Ectodermal cell (in vitro differentiated cells): ENCODE results near the gene TUBG2.

ENCODE experiments used
- H3K27ac ChIP-seq: 2 replicates; pipeline ENCODE4 v1.7.0; 2013; ENCODE audit warnings: mild to moderate bottlenecking, low read depth, low read length; ENCODE audit not compliant: insufficient read depth, poor library complexity, severe bottlenecking
- H3K27me3 ChIP-seq: 2 replicates; pipeline ENCODE4 v1.7.0; 2013; ENCODE audit warnings: mild to moderate bottlenecking, low read length; ENCODE audit not compliant: insufficient read depth, control insufficient read depth, poor library complexity, severe bottlenecking
- H3K36me3 ChIP-seq: one replicate; pipeline ENCODE4 v1.7.0; 2013; ENCODE audit warnings: low read length; ENCODE audit not compliant: control insufficient read depth, insufficient read depth
- H3K4me1 ChIP-seq: one replicate; pipeline ENCODE4 v1.7.0; 2013; ENCODE audit warnings: low read length; ENCODE audit not compliant: control insufficient read depth, insufficient read depth
- H3K4me3 ChIP-seq: 2 replicates; pipeline ENCODE4 v1.7.0; 2013; ENCODE audit warnings: low read depth, low read length, control low read depth; ENCODE audit not compliant: insufficient read depth
- H3K9me3 ChIP-seq: 2 replicates; pipeline ENCODE4 v1.7.0; 2013; ENCODE audit warnings: mild to moderate bottlenecking, low read length, moderate library complexity; ENCODE audit not compliant: control insufficient read depth
- WGBS, 2 experiments: methylation state at CpG; one replicate each; pipeline ENCODE4 v1.1.7; 2013; ENCODE audit warnings: missing lambda C conversion rate in 2 of 2; 5-methylcytosine and 5-hydroxymethylcytosine counted together

Gene TUBG2

DNA sequence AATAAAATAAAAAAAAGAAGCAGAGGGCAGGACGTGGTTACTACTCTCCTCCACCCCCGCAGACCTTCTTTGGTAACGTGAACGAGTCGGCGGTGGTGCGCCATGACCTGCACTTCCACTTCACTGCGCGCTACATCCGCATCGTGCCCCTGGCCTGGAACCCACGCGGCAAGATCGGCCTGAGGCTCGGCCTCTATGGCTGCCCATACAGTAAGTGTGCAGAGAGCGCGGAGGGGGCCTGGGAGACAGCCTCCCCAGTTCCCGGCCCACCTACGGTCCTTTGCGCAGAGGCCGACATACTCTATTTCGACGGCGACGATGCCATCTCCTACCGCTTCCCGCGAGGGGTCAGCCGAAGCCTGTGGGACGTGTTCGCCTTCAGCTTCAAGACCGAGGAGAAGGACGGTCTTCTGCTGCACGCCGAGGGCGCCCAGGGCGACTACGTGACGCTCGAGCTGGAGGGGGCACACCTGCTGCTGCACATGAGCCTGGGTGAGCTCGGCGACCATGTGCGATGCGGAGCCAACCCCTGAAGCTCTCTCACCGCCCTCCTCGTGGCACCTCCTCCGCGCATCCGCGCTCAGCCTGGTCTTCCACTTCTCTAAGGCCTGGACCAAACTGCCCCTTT is 26.0 kb downstream of the TUBG2 start:
- Histone ChIP-seq H3K4me1 (peaks cover 15% of the 10 kb centered on the region), H3K36me3 (peaks cover 14% of the 10 kb centered on the region), H3K27ac (no peak overlapping the region), H3K27me3 (peaks cover 14% of the 10 kb centered on the region), H3K4me3 (no peak overlapping the region), H3K9me3 (no peaks in the 10 kb centered on the region)
- 95 to 96% methylated on average over 50 of the region's 50 CpGs for WGBS, 2 experiments

DNA sequence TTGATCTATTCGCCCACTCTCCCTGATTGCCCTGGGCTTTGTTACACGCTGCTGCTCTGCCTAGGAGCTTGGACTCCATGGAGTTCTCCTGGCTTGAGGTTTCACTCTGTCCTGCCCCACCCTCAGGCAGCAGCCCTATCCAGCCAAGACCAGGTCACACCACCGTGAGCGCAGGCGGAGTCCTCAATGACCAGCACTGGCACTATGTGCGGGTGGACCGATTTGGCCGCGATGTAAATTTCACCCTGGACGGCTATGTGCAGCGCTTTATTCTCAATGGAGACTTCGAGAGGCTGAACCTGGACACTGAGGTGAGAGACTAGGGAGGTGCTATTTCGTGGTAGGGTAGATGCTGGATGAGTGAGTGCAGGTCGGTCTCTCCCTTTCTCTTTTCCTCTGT is 26.7 kb downstream of the TUBG2 start:
- 94% methylated on average over 14 of the region's 14 CpGs for WGBS, 2 experiments
- H3K27me3 ChIP-seq = peaks cover 8% of the 10 kb centered on the region
- H3K9me3 ChIP-seq = no peaks in the 10 kb centered on the region
- peaks cover 15% of the 10 kb centered on the region for H3K36me3 ChIP-seq
- no peak overlapping the region for H3K4me3 ChIP-seq
- H3K27ac ChIP-seq = no peak overlapping the region
- H3K4me1 ChIP-seq = peaks cover 10% of the 10 kb centered on the region

DNA sequence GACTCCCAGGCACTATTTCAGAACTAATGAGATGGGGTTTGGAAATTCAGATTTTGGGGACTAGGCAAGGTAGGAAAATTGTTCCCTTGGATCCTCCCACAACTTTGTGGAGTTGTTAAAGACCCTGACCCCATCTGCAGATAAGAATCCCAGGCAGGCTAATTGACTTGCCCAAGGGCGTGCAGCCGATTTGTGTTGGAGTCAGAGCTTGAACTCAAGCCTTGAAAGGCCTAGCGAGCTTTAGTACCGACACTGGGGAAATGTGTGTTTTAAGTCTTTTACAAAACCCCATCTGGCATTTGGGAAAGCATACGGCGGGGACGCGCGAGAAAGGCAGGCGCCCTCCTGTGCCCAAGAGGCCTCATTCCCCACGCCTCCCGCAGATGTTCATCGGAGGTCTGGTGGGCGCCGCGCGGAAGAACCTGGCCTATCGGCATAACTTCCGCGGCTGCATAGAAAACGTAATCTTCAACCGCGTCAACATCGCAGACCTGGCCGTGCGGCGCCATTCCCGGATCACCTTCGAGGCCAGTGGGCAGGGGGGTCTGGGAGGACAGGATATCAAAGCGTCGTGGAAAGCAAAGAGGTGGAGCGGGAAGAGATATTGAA is 27.5 kb downstream of the TUBG2 start:
- WGBS, 2 experiments = 94 to 95% methylated on average over 32 of the region's 32 CpGs
- H3K36me3 ChIP-seq = peaks cover 15% of the 10 kb centered on the region
- no peak overlapping the region for H3K27ac ChIP-seq
- peaks cover 13% of the 10 kb centered on the region for H3K4me1 ChIP-seq
- H3K4me3 ChIP-seq = no peak overlapping the region
- no peaks in the 10 kb centered on the region for H3K9me3 ChIP-seq
- H3K27me3 ChIP-seq = peaks cover 5% of the 10 kb centered on the region

DNA sequence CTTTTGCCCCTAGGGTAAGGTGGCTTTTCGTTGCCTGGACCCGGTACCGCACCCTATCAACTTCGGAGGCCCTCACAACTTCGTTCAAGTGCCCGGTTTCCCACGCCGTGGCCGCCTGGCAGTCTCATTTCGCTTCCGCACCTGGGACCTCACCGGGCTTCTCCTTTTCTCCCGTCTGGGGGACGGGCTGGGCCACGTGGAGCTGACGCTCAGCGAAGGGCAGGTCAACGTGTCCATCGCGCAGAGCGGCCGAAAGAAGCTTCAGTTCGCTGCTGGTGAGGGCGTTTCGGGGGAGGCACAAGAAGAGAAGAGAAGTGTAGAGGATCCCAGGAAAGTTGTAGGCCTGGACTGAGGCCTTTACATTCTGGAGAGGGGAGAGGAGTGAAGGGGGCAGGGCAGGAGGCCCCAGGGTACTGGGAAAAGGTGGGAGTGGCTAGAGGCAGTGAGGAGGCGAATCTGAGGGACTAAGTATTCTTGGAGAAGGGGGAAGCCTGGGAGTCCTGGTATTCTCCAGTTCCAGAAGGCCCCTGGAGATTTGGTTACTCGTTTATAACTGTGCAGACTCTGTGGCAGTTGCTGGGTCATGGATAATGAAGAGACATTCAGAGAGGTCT is 28.7 kb downstream of the TUBG2 start:
- peaks cover 15% of the 10 kb centered on the region for H3K36me3 ChIP-seq
- H3K27ac ChIP-seq = no peak overlapping the region
- no peaks in the 10 kb centered on the region for H3K9me3 ChIP-seq
- WGBS, 2 experiments = 91 to 92% methylated on average over 27 of the region's 27 CpGs
- no peak overlapping the region for H3K4me3 ChIP-seq
- peaks cover 4% of the 10 kb centered on the region for H3K27me3 ChIP-seq
- H3K4me1 ChIP-seq = peaks cover 10% of the 10 kb centered on the region

DNA sequence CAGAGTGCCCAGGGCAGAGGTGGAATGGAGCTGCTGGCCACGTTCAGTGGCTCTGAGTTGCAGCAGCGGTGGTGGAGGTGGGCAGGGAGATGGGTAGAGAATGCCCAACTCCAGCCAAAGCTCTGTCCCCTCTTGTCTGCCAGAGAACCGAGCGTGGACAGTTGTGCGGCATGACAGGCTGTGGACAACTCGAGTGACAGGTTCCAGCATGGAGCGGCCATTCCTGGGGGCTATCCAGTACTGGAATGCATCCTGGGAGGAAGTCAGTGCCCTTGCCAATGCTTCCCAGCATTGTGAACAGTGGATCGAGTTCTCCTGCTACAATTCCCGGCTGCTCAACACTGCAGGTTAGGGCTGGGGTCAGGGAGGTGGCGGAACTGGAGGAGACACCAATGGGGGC is 31.5 kb downstream of the TUBG2 start:
- H3K9me3 ChIP-seq = no peaks in the 10 kb centered on the region
- H3K4me3 ChIP-seq = no peak overlapping the region
- H3K27ac ChIP-seq = no peak overlapping the region
- peaks cover 24% of the 10 kb centered on the region for H3K36me3 ChIP-seq
- WGBS, 2 experiments = 93 to 96% methylated on average over 10 of the region's 10 CpGs
- H3K4me1 ChIP-seq = peaks cover 8% of the 10 kb centered on the region
- no peaks in the 10 kb centered on the region for H3K27me3 ChIP-seq

DNA sequence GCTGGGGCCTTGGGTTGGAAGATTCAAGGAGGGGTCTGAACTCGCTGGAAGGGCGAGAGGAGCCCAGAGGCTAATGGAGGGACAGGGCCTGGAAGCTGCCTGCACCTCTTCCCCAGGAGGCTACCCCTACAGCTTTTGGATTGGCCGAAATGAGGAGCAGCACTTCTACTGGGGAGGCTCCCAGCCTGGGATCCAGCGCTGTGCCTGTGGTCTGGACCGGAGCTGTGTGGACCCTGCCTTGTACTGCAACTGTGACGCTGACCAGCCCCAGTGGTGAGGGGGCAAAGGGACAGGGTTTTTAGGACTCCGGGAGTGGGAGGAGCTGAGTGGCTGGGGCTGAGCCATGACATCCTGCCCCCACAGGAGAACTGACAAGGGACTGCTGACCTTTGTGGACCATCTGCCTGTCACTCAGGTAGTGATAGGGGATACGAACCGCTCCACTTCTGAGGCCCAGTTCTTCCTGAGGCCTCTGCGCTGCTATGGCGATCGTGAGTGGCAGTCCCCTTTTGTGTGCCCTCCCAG is 32.0 kb downstream of the TUBG2 start:
- H3K36me3 ChIP-seq = peaks cover 24% of the 10 kb centered on the region
- H3K27ac ChIP-seq = no peak overlapping the region
- peaks cover 8% of the 10 kb centered on the region for H3K4me1 ChIP-seq
- no peak overlapping the region for H3K4me3 ChIP-seq
- no peaks in the 10 kb centered on the region for H3K9me3 ChIP-seq
- 92 to 93% methylated on average over 12 of the region's 12 CpGs for whole genome bisulfite sequencing, 2 experiments
- H3K27me3 ChIP-seq = no peaks in the 10 kb centered on the region

DNA sequence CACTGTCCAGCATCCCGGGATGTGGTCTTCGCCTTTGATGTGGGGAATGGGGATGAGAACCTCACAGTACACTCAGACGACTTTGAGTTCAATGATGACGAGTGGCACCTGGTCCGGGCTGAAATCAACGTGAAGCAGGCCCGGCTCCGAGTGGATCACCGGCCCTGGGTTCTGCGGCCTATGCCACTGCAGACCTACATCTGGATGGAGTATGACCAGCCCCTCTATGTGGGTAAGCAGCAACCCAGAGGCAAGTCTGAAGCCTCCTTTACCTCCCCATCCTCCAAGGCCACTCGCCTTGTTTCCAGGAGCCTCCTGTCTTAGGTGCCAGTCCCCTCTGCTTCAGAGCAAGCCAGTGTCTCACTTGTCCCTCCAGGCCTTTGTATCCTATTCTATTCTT is 33.4 kb downstream of the TUBG2 start:
- Histone ChIP-seq H3K36me3 (peaks cover 29% of the 10 kb centered on the region), H3K27me3 (no peaks in the 10 kb centered on the region), H3K4me1 (peaks cover 8% of the 10 kb centered on the region), H3K27ac (no peak overlapping the region), H3K4me3 (no peak overlapping the region), H3K9me3 (no peaks in the 10 kb centered on the region)
- WGBS, 2 experiments = 93 to 96% methylated on average over 11 of the region's 11 CpGs

DNA sequence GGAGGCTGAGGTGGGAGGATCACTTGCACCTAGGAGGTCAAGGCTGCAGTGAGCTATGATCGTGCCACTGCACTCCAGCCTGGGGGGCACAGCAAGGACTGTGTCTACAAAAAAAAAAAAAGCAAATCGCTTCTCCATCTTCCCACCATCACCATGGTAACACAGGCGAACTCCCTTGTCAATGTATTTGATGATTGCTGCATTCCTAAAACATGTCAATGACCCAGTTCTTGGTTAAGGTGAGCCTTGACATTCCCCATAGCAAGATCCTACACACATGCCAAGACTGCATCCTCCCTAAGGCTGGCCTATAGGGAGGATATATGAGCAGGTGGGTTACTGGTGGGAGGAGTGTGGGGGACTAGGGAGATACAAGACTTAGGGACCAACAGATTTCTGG is 35.4 kb downstream of the TUBG2 start:
- no peaks in the 10 kb centered on the region for H3K9me3 ChIP-seq
- no peak overlapping the region for H3K4me3 ChIP-seq
- H3K4me1 ChIP-seq = peaks cover 17% of the 10 kb centered on the region
- WGBS, 2 experiments = 93 to 94% methylated on average over 3 of the region's 3 CpGs
- H3K27ac ChIP-seq = no peak overlapping the region
- no peaks in the 10 kb centered on the region for H3K27me3 ChIP-seq
- H3K36me3 ChIP-seq = peaks cover 31% of the 10 kb centered on the region

DNA sequence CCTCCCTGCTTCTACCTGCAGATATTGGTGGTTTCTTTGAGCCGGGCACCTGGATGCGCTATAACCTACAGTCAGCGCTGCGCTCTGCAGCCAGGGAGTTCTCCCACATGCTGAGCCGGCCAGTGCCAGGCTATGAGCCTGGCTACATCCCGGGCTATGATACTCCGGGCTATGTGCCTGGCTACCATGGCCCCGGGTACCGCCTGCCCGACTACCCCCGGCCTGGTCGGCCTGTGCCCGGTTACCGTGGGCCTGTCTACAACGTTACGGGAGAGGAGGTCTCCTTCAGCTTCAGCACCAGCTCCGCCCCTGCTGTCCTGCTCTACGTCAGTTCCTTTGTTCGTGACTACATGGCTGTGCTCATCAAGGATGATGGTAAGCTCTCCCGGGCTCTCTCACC is 36.4 kb downstream of the TUBG2 start:
- H3K4me1 ChIP-seq = peaks cover 26% of the 10 kb centered on the region
- no peak overlapping the region for H3K27ac ChIP-seq
- H3K9me3 ChIP-seq = no peaks in the 10 kb centered on the region
- 95% methylated on average over 20 of the region's 20 CpGs for WGBS, 2 experiments
- H3K4me3 ChIP-seq = no peak overlapping the region
- H3K36me3 ChIP-seq = peaks cover 26% of the 10 kb centered on the region
- no peaks in the 10 kb centered on the region for H3K27me3 ChIP-seq

DNA sequence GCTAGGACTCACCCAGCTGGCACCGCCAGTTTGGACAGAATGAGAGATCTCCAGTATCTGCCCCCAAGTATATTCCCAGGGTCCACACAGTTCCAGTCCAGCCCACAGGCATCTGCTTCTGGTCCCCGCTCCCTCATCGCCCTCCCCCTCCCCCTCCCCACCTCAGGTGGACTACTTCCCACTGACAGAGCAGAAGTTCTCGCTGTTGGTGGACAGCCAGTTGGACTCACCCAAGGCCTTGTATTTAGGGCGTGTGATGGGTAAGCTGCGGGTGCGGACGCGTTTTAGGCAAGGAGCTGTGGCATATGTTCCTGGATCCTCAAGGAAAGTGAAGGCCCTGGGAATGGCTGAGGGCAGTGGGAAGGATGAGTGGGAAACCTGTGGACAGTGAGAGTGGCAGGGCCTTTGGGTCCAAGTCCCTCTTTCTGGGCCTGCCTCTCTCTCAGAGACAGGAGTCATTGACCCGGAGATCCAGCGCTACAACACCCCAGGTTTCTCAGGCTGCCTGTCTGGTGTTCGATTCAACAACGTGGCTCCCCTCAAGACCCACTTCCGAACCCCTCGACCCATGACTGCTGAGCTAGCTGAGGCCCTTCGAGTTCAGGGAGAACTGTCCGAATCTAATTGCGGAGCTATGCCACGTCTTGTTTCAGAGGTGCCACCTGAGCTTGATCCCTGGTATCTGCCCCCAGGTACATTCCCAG is 38.2 kb downstream of the TUBG2 start:
- Histone ChIP-seq H3K4me3 (no peak overlapping the region), H3K9me3 (no peaks in the 10 kb centered on the region), H3K27me3 (no peaks in the 10 kb centered on the region), H3K27ac (no peak overlapping the region), H3K36me3 (peaks cover 26% of the 10 kb centered on the region), H3K4me1 (peaks cover 22% of the 10 kb centered on the region)
- WGBS, 2 experiments = 94 to 96% methylated on average over 19 of the region's 19 CpGs
